HG03280 (cell line): ENCODE data around the gene C10orf67.
"Not testable (repeated sequence)": the region's sequence is repeated elsewhere in the genome, so short reads cannot be mapped to it uniquely, and the experiment has no call there.

Experiments used
- ATAC-seq: cut with Tn5 transposase; IDR thresholded peaks from one replicate; pipeline ENCODE4 v1.9.1; 2021; ENCODE audit warnings: mild to moderate bottlenecking, moderate library complexity; ENCODE audit not compliant: unreplicated experiment

The C10orf67 gene

GRCh38 chr10:23344241-23344841 lies at the start of gene C10orf67:
TSS of gene C10orf67 (minus strand) at chr10:23344797. CDS start at chr10:23344774, 23 bp downstream.
- ATAC-seq, result no peak

DNA sequence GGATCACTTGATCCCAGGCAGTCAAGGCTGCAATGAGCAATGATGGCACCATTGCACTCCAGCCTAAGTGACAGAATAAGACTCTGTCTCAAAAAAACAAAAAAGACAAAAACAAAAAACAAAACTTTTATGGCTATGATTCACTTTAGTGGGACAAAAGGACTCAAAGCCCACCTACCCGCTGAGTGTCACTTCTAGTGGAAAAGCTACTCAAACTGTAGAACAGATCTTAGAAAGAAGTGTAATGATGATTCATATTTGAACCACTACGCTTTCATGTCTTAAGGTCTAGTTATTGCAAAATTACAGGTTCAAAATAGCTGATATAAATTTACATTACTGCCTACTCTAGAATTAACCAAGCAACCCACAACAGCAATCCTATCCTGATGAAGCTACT lies 47.2 kb upstream of the C10orf67 start:
- ATAC-seq, result no peak

DNA sequence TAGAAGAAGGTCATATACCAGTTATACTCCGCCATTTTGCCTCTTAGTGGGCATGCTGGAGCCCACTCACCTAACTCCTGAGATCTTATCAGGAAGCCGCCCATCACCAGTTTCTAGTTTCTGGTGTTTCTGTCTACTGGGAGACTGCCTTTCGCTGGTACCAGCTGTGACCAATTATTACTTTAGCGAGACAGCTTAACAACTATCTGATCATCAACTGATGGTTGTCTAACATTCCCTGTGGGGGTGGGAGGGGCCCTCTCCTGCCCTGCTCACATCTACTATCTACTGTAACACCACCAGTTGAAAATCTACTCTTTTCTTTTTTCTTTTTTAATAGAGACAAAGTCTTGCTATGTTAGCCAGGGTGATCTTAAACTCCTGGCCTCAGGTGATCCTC lies 46.2 kb upstream of the C10orf67 start:
- no peak for ATAC-seq

DNA sequence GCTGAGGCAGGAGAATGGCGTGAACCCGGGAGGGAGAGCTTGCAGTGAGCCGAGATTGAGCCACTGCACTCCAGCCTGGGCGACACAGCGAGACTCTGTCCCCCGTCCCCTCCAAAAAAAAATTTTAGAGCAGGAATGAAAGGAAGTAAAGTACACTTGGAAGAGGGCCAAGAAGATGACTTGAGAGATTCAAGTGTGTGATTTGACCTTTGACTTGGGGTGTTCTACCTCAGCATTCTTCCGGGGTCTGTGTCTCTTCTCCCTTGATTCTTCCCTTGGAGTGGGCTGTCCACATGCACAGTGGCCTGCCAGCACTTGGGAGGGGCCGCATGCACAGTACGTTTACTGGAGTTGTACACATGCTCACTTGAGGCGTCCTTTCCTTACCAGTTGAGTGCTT lies 45.8 kb upstream of the C10orf67 start:
- not testable (repeated sequence) for ATAC-seq

DNA sequence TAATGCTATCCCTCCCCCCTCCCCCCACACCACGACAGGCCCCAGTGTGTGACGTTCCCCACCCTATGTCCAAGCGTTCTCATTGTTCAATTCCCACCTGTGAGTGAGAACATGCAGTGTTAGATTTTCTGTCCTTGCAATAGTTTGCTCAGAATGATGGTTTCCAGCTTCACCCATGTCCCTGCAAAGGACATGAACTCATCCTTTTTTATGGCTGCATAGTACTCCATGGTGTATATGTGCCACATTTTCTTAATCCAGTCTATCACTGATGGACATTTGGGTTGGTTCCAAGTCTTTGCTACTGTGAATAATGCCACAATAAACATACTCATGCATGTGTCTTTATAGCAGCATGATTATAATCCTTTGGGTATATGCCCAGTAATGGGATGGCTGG lies 42.9 kb upstream of the C10orf67 start:
- not testable (repeated sequence) for ATAC-seq

GRCh38 chr10:23386052-23386451 lies 41.5 kb upstream of the C10orf67 start:
- no peak for ATAC-seq

DNA sequence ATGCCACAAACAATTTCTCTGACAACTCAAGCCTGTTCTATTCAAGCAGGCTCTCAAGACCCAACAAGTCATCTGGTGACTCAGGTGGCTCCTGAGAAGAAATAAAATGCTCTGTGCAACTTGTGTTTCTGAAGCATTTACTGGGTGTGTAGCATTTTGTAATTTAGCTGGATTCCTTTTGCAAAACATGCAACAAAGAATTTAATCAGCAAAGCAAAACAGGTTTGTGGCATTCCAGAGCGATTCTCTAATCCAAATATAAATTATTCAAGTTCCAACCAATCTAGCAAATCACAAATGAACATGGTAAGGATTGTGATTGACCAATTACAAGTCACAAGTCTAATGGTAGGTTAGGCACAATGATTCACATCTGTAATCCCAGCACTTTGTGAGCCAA lies 39.8 kb upstream of the C10orf67 start:
- no peak for ATAC-seq

- ATAC-seq, result no peak
These were observed 39.0 kb upstream of the C10orf67 start for GRCh38 chr10:23383637-23384036.

GRCh38 chr10:23381298-23382040 lies 36.9 kb upstream of the C10orf67 start:
- no peak for ATAC-seq

- ATAC-seq, result no peak
These were observed 35.1 kb upstream of the C10orf67 start for GRCh38 chr10:23379686-23380085.

GRCh38 chr10:23376229-23376655 lies 31.6 kb upstream of the C10orf67 start:
- ATAC-seq, result no peak

GRCh38 chr10:23375366-23375765 lies 30.8 kb upstream of the C10orf67 start:
- no peak for ATAC-seq

GRCh38 chr10:23373156-23373555 lies 28.6 kb upstream of the C10orf67 start:
- ATAC-seq, result no peak

GRCh38 chr10:23371073-23371472 lies 26.5 kb upstream of the C10orf67 start:
- ATAC-seq, result no peak

DNA sequence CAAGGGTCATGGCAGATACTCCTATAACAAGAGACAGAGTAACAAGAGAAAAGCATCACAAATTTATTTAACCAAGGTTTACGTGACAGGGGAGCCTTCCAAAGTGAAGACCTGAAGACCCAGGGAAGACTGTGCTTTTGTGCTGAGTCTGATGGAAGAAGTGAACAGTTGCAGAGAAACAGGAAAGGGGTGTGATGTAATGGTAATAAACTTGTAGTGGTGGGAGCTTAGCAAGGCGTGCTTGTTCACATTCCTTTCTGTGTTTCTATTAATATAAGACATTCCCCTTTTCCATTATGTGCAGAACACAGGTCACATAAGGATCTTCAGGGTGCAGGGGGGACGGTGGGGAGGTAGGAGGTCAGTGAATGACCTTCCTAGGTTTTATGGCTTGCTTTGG lies 25.5 kb upstream of the C10orf67 start:
- ATAC-seq, result no peak

DNA sequence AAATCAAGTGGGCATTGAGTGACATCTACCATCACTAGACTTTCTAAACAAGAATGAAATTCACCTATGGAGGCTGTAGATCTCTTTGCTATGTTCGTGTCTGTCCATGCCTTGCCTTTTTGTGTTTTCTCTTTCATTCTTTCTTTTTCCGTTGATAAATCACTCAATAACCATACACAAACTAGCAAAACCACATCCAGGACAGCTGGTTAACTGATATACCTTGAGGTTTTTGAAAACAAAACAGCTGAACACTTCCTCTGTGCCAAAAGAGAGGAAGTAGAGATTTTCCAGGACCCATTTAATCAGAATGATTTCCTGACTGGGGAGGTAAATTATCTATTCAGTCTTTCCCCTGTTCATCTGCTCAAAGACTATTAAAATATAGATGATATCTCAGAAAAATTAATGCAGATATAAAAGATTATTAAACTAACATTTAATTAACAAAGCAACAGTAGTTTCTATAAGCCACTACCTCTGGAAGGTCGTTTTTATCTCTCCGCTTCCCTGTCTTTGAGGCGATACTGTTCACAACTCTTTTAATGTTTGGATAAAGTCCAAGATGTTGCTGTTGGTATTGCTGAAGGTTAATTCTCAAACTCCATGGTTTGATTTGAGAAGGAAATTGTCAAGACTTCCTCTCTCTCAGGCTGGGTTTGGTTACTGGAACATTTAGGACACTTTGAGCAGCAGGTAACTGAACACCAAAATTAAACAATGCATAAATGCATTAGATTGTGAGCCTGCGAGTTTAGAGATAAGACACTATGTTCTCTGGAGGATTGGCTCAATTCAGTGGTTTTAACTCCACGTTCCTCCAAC lies 24.4 kb upstream of the C10orf67 start:
- ATAC-seq, result peak; percentile 61

DNA sequence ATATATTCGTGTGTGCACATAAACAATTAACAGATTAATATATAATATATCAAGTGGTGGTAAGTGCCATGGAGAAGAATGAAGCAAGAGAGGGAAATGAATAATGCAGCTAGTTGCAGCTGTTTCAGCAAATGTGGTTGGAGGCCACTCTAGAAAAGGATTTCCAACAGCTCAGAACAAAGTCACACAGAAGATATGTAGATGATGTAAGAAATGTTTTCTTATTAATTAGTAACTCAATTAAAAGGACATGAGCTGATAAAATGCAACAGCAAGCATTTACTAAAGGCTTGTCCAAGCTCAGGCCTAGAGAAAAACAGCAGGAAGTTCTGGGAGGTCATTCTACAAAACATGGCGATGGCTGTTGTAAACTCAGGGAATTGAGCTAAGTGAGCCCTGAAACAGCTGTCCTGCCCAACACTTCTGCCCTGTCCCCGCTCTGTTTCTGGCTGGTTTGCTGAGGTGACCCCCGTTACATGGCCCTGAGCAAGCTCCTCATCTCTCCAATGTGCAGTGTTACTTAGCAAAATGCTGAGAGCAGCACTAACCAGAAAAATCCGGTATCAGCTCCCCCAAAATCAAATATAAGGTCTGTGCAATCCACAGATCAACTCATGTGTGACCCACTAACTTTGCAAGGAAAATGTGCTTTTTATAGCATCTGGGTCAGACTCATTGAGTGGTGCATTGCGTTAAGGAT lies 23.4 kb upstream of the C10orf67 start:
- no peak for ATAC-seq

DNA sequence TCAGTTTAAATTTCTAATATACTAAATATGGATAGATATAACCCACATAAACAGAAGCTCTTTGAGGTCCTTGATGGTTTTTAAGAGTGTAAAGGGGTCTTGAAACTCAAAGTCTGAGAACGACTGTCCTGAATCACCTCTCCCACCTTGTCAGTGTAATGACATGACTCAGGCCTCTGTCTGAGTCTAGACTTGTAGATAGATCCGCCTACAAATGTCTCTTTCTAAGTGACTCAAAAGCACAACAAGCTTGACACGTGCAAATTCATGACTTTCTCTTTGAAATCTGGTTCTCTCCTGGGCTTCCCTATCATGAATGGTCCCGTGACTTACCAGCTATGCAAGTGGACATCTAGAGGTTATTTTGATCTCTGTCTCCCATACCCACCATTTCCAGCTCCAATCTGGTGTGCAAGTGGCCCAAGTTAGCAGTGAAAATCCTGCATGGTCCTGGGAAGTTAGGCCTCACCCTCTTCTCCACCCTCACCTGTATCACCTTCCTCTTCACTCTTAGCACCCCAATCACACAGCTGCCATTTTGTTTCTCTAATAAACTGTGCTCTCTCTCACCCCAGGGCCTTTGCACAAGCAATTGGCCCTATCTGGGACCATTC lies 20.9 kb upstream of the C10orf67 start:
- peak; percentile 50 for ATAC-seq

DNA sequence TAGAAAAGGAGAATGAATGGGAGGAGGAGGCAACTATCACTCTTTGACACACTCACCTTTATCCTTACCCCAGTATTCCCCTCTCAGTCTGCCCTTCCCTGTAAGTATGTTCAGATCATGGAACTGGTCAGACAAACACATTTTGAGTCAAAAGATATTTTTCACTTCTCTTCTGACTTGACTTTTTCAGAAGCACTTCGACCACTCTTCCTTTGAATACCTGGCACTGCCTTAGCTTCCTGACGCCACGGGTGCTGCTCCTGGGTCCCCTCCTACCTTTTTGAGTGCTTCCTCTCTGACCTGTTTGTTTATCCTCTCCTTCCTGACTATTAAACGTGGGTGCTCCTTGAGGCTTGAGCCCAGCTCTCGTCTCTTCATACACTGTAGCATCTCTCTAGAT lies 19.8 kb upstream of the C10orf67 start:
- ATAC-seq, result no peak

DNA sequence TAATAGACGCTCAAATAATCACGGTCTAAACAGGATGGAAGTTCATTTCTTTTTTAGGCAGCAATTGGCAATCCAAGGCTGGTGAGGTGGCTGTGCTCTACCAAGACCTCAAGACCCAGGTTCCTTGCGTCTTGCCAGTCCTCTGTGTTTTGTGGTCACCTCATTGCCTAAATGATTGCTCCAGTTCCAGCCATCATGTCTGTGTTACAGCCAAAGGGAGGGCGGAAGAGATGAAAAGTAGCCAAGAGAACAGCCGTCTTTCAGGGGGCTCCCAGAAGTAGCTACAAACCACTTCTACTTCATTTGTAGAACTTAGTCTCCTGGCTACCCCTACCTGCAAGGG lies 19.2 kb upstream of the C10orf67 start:
- no peak for ATAC-seq
